Measurements from ENCODE around the gene CRNN. TPM values are rescaled to one million over a fixed set of nuclear protein-coding genes. Genes with fewer than 3 reads are reported as not detected.

Gene CRNN
- total and polyA plus RNA-seq, 8 donors: 0.89 to 209 (median 3.1) TPM; not detected in 5

GRCh38 chr1:152447484-152447883, 33.4 kb upstream of the CRNN start:
- Histone ChIP-seq H3K27me3 (no peaks in the 10 kb centered on the region), H3K36me3 (no peaks in the 10 kb centered on the region), H3K27ac (no peak overlapping the region), H3K9me3 (no peaks in the 10 kb centered on the region), H3K4me1 (peaks cover 0 to 9% (median 5%) of the 10 kb centered on the region in 4 donors), H3K4me3 (no peak overlapping the region)
- TF ChIP-seq POLR2AphosphoS5 (IDR thresholded peaks at IDR 0.05) (no peak), CTCF (IDR thresholded peaks at IDR 0.05) (no peak), POLR2A (IDR thresholded peaks at IDR 0.05) (no peak), EP300 (IDR thresholded peaks at IDR 0.05) (no peak)
- DNase-seq: no peak
- 52 to 58% (median 56%) methylated on average over 4 of the region's 4 CpGs for WGBS, 5 donors
- intact Hi-C loops (cut with DNase I; ENCODE audit: low total_unique reads): loop anchor here (10.0 kb wide), 1 partner anchor 383 kb away; no protein-coding TSS in a partner anchor

GRCh38 chr1:152444045-152444444, 30.0 kb upstream of the CRNN start:
- no peaks in the 10 kb centered on the region for H3K9me3 ChIP-seq
- intact Hi-C loops (cut with DNase I; ENCODE audit: low total_unique reads): loop anchor here (10.0 kb wide), 1 partner anchor 379 kb away; no protein-coding TSS in a partner anchor
- no peak overlapping the region for H3K4me3 ChIP-seq
- H3K36me3 ChIP-seq: no peaks in the 10 kb centered on the region
- H3K27me3 ChIP-seq: no peaks in the 10 kb centered on the region
- WGBS, 5 donors: 53 to 66% (median 65%) methylated on average over 4 of the region's 4 CpGs
- H3K4me1 ChIP-seq: peaks cover 0 to 14% (median 6%) of the 10 kb centered on the region in 4 donors
- H3K27ac ChIP-seq: no peak overlapping the region
- DNase-seq: no peak
- TF ChIP-seq POLR2A (IDR thresholded peaks at IDR 0.05) (no peak), POLR2AphosphoS5 (IDR thresholded peaks at IDR 0.05) (no peak), EP300 (IDR thresholded peaks at IDR 0.05) (no peak), CTCF (IDR thresholded peaks at IDR 0.05) (no peak)

GRCh38 chr1:152442765-152443164, 28.7 kb upstream of the CRNN start:
- peak in 1 of 2 donors; percentile 67 for DNase-seq
- H3K36me3 ChIP-seq: no peaks in the 10 kb centered on the region
- no peaks in the 10 kb centered on the region for H3K9me3 ChIP-seq
- 17 to 29% (median 24%) methylated on average over 3 of the region's 3 CpGs for WGBS, 5 donors
- no peak overlapping the region for H3K27ac ChIP-seq
- intact Hi-C loops (cut with DNase I; ENCODE audit: low total_unique reads): loop anchor here (10.0 kb wide), 1 partner anchor 378 kb away; no protein-coding TSS in a partner anchor
- H3K4me3 ChIP-seq: no peak overlapping the region
- H3K27me3 ChIP-seq: no peaks in the 10 kb centered on the region
- no peak for TF ChIP-seq EP300 (IDR thresholded peaks at IDR 0.05)
- TF ChIP-seq CTCF (IDR thresholded peaks at IDR 0.05): no peak
- no peak for TF ChIP-seq POLR2A (IDR thresholded peaks at IDR 0.05)
- peak in 1 of 3 donors; percentile 5 for TF ChIP-seq POLR2AphosphoS5 (IDR thresholded peaks at IDR 0.05)
- H3K4me1 ChIP-seq: peaks cover 0 to 14% (median 6%) of the 10 kb centered on the region in 4 donors

GRCh38 chr1:152442301-152442700, 28.2 kb upstream of the CRNN start:
- H3K27me3 ChIP-seq: no peaks in the 10 kb centered on the region
- H3K4me1 ChIP-seq: peaks cover 0 to 14% (median 6%) of the 10 kb centered on the region in 4 donors
- H3K4me3 ChIP-seq: no peak overlapping the region
- H3K27ac ChIP-seq: no peak overlapping the region
- no peaks in the 10 kb centered on the region for H3K36me3 ChIP-seq
- no peaks in the 10 kb centered on the region for H3K9me3 ChIP-seq
- DNase-seq: no peak
- TF ChIP-seq CTCF (IDR thresholded peaks at IDR 0.05) (no peak), POLR2A (IDR thresholded peaks at IDR 0.05) (no peak), EP300 (IDR thresholded peaks at IDR 0.05) (no peak), POLR2AphosphoS5 (IDR thresholded peaks at IDR 0.05) (no peak)
- intact Hi-C loops (cut with DNase I; ENCODE audit: low total_unique reads): loop anchor here (10.0 kb wide), 1 partner anchor 378 kb away; no protein-coding TSS in a partner anchor
- 31 to 42% (median 37%) methylated on average over 8 of the region's 8 CpGs for WGBS, 5 donors
